ENCODE measurements around the gene ELAVL1. TPM values are rescaled to one million over a fixed set of nuclear protein-coding genes. Genes with fewer than 3 reads are reported as not detected.

ELAVL1 gene
- total RNA-seq, 1 donor from 2014 or later, result 68.9 TPM

GRCh38 chr19:8021374-8021773 lies 15.9 kb upstream of the ELAVL1 start:
- no peak for DNase-seq (ENCODE audit: low spot score)

- DNase-seq (ENCODE audit: low spot score), result no peak
Measured at GRCh38 chr19:8020681-8021080, 15.2 kb upstream of the ELAVL1 start.

GRCh38 chr19:8017808-8018207 lies 12.4 kb upstream of the ELAVL1 start:
- DNase-seq (ENCODE audit: low spot score), result no peak

- no peak for DNase-seq (ENCODE audit: low spot score)
Measured at GRCh38 chr19:8004723-8005513, 523 bp downstream of the ELAVL1 start.

GRCh38 chr19:8004001-8004400 lies 1.4 kb downstream of the ELAVL1 start:
- no peak for DNase-seq (ENCODE audit: low spot score)

GRCh38 chr19:8001995-8002849 lies 3.2 kb downstream of the ELAVL1 start:
- DNase-seq (ENCODE audit: low spot score), result peak; percentile 82

- DNase-seq (ENCODE audit: low spot score), result no peak
Measured at GRCh38 chr19:8001651-8001994, 3.8 kb downstream of the ELAVL1 start.

- no peak for DNase-seq (ENCODE audit: low spot score)
Measured at GRCh38 chr19:8000298-8001038, 5.0 kb downstream of the ELAVL1 start.

- no peak for DNase-seq (ENCODE audit: low spot score)
Measured at GRCh38 chr19:7999376-7999775, 6.1 kb downstream of the ELAVL1 start.

- DNase-seq (ENCODE audit: low spot score), result no peak
Measured at GRCh38 chr19:7997809-7998480, 7.5 kb downstream of the ELAVL1 start.

- no peak for DNase-seq (ENCODE audit: low spot score)
Measured at GRCh38 chr19:7996883-7997282, 8.6 kb downstream of the ELAVL1 start.

GRCh38 chr19:7995810-7996158 lies 9.7 kb downstream of the ELAVL1 start:
- no peak for DNase-seq (ENCODE audit: low spot score)

- DNase-seq (ENCODE audit: low spot score), result no peak
Measured at GRCh38 chr19:7994928-7995809, 10.3 kb downstream of the ELAVL1 start.

- no peak for DNase-seq (ENCODE audit: low spot score)
Measured at GRCh38 chr19:7994114-7994513, 11.3 kb downstream of the ELAVL1 start.

- no peak for DNase-seq (ENCODE audit: low spot score)
Measured at GRCh38 chr19:7993560-7993959, 11.9 kb downstream of the ELAVL1 start.

- no peak for DNase-seq (ENCODE audit: low spot score)
Measured at GRCh38 chr19:7992575-7992974, 12.9 kb downstream of the ELAVL1 start.

GRCh38 chr19:7989071-7989575 lies 16.3 kb downstream of the ELAVL1 start:
- DNase-seq (ENCODE audit: low spot score), result no peak

GRCh38 chr19:7988307-7988706 lies 17.1 kb downstream of the ELAVL1 start:
- no peak for DNase-seq (ENCODE audit: low spot score)

GRCh38 chr19:7987114-7987768 lies 18.2 kb downstream of the ELAVL1 start:
- DNase-seq (ENCODE audit: low spot score), result no peak
